ENCODE data around the gene TIMM17A. TPM values are rescaled to one million over a fixed set of nuclear protein-coding genes. Genes with fewer than 3 reads are reported as not detected.

TIMM17A gene
- total RNA-seq, 1 experiment from 2014 or later: 88.3 TPM

DNA sequence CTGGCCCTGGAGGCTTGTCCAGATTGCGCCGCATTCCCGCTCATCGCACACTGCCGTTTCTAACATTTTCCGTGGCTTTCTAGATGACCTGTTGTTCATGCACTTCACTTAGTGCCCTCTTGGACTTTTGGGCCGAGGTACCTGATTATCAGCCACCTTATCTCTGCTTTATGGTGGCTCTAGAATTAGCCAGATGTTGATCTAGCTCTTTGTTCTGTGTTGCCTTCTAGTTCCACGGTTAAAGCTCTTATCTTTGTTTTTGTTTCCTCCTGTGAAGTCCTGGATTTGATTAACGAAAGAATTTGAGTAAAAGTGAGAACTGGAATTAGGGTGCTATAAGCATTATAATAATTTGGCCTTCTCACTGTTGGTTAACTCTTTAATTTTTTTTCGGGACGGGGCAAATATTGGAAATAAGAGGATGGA lies 28.1 kb downstream of the TIMM17A start:
- DNase-seq (ENCODE audit: low read depth): no peak

DNA sequence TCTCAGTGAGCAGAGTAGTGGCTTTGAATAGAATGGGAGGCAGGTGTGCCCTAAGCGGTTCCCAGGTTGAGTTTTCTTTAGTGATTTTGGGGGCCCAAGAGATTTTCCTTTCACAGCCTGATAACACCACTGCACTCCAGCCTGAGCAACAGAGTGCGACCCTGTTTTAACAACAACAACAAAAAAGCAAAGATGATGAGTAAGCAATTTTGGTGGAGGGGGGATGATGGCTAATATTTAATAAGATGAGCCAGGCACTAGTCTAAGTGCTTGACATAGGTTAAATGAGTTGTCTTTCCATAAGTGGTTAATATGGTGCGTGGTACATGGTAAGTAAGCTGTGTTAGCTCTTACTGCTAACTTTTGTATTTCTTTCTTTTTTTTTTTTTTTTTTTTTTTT lies 29.1 kb downstream of the TIMM17A start:
- DNase-seq (ENCODE audit: low read depth): no peak

DNA sequence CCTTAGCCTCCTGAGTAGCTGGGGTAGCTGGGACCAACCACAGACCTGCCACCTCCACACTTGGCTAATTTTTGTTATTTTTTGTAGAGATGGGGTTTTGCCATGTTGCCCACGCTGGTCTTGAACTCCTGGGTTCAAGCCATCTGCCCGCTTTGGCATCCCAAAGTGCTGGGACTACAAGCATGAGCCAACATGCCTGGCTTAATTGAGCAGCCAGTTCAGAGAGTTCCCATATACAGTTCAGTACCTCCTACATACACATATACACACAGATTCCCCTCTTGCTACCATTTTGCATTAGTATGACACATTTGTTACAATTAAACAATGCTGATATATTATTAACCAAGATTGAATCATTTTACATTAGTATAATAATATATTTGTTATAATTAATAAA lies 30.1 kb downstream of the TIMM17A start:
- DNase-seq (ENCODE audit: low read depth): no peak

DNA sequence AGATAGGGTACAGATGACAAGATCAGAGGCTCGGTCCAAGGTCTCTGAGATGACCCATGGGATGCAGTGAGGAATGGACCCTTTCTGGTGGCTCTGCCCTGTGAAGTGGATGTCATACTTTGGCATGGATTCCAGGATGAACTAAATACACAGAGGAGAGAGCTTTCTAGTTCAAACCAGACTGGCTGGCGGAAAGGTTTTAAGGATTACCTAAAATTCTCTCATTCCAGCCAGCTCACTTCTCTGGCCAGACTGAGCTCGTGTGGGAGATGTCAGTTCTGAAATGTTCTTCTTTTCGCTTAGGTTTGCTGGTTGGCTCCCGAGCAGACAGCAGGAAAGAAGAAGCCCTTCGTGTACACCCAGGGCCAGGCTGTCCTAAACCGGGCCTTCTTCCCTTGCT lies 33.3 kb downstream of the TIMM17A start:
- DNase-seq (ENCODE audit: low read depth): no peak

DNA sequence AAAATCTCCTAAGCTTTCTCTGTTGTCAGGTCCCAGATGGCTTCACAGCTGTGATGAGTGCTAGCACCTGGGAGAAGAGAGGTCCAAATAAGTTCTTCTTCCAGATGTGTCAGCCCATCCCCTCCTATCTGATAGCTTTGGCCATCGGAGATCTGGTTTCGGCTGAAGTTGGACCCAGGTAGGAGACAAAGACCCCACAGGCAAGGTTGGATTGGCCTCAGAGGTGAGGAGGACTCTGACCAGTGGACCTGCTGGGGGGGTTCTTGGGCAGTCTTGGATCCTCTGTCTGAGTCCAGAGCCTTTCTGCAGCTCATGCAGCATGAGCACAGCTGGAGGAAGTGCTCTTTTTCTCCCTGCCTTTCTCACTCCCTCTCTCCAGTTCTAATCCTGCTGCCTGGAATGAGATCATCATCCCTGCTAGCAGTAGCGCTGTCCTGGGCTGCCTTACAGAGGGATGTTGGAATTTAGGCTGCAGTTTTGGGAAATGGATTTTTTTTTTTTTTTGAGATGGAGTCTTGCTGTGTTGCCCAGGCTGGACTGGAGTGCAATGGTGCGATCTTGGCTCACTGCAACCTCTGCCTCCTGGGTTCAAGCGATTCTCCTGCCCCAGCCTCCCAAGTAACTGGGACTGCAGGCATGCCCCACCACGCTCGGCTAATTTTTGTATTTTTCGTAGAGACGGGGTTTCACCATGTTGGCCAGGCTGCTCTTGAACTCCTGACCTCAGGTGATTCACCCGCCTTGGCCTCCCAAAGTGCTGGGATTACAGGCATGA lies 34.2 kb downstream of the TIMM17A start:
- DNase-seq (ENCODE audit: low read depth): no peak

GRCh38 chr1:201990427-201990826 lies 35.1 kb downstream of the TIMM17A start:
- no peak for DNase-seq (ENCODE audit: low read depth)

GRCh38 chr1:201999625-202000238 lies 44.4 kb downstream of the TIMM17A start:
- peak; percentile 56 for DNase-seq (ENCODE audit: low read depth)

- no peak for DNase-seq (ENCODE audit: low read depth)
These were observed 47.2 kb downstream of the TIMM17A start for GRCh38 chr1:202002507-202002906.

GRCh38 chr1:202004711-202005110 lies 49.4 kb downstream of the TIMM17A start:
- no peak for DNase-seq (ENCODE audit: low read depth)

- DNase-seq (ENCODE audit: low read depth): no peak
These were observed 50.7 kb downstream of the TIMM17A start for GRCh38 chr1:202005958-202006357.

GRCh38 chr1:202007304-202007703 lies 52.0 kb downstream of the TIMM17A start:
- DNase-seq (ENCODE audit: low read depth): no peak

DNA sequence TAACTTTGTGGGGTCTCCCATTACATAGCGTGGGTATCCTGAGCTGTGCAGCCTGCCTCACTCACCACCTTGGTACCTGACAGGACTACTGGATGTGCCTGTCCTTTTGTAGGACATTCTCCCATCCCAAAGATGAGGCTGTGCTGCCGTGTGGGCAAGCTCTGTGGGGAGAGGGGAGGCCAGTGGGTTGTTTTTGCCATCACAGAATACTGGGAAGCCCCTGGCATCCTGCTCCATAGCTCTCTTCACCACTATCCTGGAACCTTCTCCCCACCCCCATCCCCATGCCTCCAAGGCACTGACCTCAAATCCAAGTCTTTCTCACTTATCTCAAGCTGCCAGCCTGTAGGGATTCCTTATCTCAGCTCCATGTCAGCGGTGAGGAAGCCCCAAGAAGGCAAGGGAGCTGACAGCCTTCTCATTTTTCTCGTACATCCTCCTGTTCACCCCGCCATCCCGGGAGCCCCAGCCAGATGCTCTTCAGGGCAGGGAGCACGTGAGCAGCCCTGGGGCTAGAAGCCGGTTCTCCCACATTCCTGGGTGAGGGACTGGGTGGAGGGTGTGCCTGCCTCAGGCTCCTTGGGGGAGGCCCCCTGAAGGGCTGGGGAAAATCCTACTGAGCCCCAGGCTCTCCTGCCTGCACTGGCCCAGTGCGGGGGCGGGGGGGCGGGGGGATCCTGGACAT lies 52.6 kb downstream of the TIMM17A start:
- peak; percentile 64 for DNase-seq (ENCODE audit: low read depth)

DNA sequence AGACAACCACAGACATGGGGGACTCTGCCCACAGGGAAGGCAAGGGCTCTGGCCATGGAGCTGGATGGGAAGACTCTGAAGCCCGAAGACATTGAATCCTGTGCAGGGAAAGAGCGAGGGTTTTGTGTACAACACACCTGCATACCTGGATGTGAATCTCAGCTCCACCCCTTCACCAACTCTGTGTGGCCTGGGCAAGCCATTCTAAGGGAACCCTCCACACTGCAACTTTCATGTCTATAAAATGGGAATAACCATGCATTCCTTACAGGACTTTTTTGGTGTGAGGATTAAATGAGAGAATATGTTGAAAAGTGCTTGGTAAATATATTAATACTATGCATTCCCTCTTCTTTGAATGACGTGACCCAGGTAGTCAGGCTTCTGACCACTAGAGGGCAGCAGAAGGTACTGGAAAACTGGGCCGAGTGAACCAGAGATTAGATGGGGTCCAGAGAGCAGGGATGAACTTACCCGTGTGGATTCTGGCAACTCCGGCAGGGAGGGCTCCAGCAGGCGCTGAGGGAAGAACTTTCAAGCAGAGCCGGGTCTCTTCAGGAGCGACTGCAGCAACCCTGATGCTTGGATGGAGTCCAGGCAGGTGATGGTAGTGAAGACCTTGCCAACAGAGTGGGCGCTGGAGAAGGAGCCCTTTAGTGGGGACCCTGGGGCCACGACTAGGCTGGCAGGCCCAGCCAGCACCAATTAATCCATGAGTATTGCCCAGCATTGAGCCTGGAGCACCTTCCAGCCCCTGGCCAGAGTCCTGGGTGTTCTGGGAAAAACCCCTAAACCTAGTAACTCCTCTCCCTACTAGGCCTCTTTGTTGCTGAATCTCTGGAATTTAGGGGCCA lies 54.2 kb downstream of the TIMM17A start:
- peak; percentile 84 for DNase-seq (ENCODE audit: low read depth)

DNA sequence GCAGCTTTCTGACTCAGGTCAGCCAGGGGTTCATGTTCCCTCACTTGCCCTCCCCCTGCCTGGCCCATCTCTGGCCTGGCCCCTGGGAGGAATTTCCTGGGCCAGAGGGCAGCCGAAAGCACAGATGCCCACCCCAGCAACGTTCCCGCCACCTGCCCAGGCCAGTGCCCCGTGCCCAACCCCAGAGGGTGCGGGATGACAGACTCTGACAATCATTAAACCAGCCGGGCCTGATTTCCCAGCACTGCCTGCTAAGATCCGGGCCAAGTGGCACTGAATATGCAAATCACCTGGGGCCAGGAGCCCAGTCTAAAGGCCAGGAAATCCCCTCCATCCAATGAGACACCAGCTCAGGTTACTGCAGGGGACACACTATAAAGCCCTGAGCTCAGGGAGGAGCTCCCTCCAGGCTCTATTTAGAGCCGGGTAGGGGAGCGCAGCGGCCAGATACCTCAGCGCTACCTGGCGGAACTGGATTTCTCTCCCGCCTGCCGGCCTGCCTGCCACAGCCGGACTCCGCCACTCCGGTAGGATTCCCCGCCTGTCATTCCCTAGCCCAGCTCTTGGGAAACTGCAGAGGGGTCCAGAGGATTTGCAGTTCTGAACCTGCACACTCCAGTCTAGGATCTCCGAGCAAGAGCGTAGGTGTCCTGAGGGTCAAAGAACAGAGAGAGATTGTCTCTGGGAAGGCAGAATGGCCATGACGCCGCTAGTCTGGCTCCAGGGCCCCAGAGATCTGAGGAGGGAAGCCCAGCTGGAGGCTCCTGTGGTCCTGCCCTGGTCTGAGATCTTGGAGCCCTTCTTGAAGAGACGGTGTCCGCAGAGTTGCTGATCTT lies 55.1 kb downstream of the TIMM17A start, which contains the start of gene ELF3:
ELF3 (plus strand) TSS at position 408 of the 836 bp plus-strand sequence. CDS start 550 bp downstream, outside the sequence.
- peak; percentile 85 for DNase-seq (ENCODE audit: low read depth)

DNA sequence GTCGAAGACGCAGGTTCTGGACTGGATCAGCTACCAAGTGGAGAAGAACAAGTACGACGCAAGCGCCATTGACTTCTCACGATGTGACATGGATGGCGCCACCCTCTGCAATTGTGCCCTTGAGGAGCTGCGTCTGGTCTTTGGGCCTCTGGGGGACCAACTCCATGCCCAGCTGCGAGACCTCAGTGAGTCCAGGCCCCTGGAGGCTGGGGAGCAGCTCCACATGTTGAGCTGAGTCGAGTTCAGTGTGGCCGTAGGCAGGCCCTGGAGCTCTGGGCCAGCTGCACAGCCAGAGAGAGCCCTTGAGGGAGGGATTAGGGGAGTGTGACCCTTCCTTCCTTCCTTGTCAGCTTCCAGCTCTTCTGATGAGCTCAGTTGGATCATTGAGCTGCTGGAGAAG lies 56.7 kb downstream of the TIMM17A start:
- DNase-seq (ENCODE audit: low read depth): no peak

DNA sequence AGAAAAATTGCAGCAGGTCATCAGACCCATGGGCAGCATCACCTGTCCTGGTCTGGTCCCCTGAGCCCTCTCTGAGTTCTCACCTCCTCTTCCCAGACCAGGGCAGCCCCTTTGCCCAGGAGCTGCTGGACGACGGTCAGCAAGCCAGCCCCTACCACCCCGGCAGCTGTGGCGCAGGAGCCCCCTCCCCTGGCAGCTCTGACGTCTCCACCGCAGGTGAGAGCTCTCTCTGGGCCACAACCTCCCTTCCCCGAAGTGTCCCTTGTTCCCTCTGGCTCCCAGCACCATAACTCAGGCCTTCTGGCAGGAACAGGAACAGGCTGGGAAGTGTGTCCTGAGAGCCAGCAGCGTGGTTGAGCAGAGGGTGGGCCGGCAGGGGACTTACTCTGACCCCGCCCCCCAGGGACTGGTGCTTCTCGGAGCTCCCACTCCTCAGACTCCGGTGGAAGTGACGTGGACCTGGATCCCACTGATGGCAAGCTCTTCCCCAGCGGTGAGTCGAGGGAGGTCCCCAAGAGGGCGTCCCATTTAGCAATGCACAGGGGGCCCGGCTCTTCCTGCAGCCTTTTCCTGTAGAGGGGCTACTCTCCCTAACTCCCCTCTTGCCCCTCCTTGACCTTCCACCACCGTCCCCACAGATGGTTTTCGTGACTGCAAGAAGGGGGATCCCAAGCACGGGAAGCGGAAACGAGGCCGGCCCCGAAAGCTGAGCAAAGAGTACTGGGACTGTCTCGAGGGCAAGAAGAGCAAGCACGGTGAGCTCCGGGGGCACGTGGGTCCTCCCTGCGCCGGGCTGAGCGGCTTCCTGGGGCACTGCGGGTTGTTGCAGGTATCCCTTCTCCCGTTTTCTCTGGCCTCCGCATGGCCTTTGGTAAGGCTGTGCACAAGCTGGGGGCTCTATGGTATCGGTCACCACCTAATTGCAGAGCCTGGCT lies 57.5 kb downstream of the TIMM17A start:
- DNase-seq (ENCODE audit: low read depth): no peak

DNA sequence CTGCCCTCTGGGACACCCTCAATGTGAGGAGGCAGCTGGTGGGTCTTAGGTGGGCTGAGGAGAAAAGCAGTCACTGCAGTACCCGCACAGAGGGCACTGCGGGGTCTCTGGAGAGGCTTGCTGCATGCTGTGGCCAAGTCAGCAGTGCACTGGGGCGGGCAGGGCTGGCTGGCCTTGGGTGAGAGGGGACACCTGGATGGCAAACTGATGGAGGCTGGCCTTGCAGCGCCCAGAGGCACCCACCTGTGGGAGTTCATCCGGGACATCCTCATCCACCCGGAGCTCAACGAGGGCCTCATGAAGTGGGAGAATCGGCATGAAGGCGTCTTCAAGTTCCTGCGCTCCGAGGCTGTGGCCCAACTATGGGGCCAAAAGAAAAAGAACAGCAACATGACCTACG lies 58.3 kb downstream of the TIMM17A start:
- DNase-seq (ENCODE audit: low read depth): no peak

DNA sequence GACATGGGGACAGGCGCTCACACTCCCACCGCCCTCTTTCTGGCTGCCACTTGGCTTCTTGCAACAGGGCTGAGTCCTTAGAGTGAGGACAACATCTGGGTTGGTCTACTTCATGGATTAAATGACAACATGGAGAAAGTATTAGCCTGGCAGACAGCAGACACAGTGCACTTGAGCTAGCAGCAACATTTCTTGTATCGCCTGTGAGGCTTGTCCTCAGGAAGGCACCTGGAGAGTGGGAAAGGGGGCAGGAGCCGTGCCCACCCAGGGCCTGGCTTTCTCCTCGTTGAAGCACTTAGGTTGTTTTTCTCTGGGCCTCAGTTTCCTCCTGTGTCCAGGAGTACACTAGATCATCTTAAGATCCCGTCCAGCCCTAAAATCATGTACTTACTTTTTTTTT lies 58.8 kb downstream of the TIMM17A start:
- no peak for DNase-seq (ENCODE audit: low read depth)

GRCh38 chr1:202014915-202015661 lies 59.8 kb downstream of the TIMM17A start:
- no peak for DNase-seq (ENCODE audit: low read depth)

Data from Daoy (cell line).